Right atrium auricular region (tissue), 2 donors: ENCODE measurements around the gene CHRNE. TPM values are rescaled to one million over a fixed set of nuclear protein-coding genes. Genes with fewer than 3 reads are reported as not detected.

Source experiments
- DNase-seq: peaks from one replicate; pipeline ENCODE4 v3.0.0-alpha.2; 2019; ENCODE audit warnings: low spot score
- H3K27ac ChIP-seq, 2 donors: fragments of 200-600 bp; sonication (generic); 1 replicate in 1 of 2; 2 replicates in 1 of 2; pipeline ENCODE4 v1.5.1; 2016 to 2019
- H3K27me3 ChIP-seq, 2 donors: fragments of 200-600 bp; sonication (generic); one replicate each; pipeline versions ENCODE4 v1.5.1 to v1.6.0; 2017 to 2019
- H3K36me3 ChIP-seq: fragments of 200-600 bp; sonication (generic); one replicate; pipeline ENCODE4 v1.5.1; 2016
- H3K4me1 ChIP-seq, 2 donors: fragments of 200-600 bp; sonication (generic); one replicate each; pipeline versions ENCODE4 v1.5.1 to v1.6.0; 2017 to 2019
- H3K4me3 ChIP-seq, 2 donors: fragments of 200-600 bp; sonication (generic); 1 replicate in 1 of 2; 2 replicates in 1 of 2; pipeline ENCODE4 v1.5.1; 2017 to 2019; ENCODE audit warnings: mild to moderate bottlenecking in 1 of 2, moderate library complexity in 1 of 2
- H3K9me3 ChIP-seq, 2 donors: fragments of 200-600 bp; sonication (generic); one replicate each; pipeline ENCODE4 v1.5.1; 2019
- total RNA-seq, 2 donors: library from RNA; depleted of rRNA; stranded (reverse); fragments of >200 nt; gene quantifications; one replicate each; pipeline ENCODE4 v1.1.0, GENCODE V29; 2016
- TF ChIP-seq, protein P1 (sequence below), 2 donors: fragments of 200-600 bp; sonication (generic); IDR thresholded peaks; one replicate each; pipeline ENCODE4 v1.5.1; 2019; ENCODE audit warnings: antibody characterized with exemption in 2 of 2

Gene CHRNE
- total RNA-seq, 2 donors from 2014 or later, result 49.3 to 167 TPM

DNA sequence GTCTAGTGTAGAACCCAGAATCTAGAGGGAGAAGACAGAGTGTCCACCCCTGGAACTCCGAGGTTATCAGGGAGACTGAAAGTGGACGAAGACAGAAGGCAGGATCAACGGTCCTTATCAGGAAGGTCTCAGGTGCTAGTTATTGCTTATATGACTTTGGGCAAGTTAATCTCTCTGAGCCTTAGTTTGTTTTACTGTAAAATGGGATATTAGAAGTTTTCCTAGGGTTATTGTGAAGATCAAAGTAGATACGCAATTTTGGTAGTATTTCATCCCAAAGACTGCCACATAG is 38.4 kb upstream of the CHRNE start:
- H3K4me1 ChIP-seq, result peaks cover 3 to 66% of the 10 kb centered on the region in 2 donors
- no peak for DNase-seq
- peaks cover 60% of the 10 kb centered on the region for H3K36me3 ChIP-seq
- H3K27ac ChIP-seq, result peak overlapping the region in 1 of 2 donors; percentile 96
- no peaks in the 10 kb centered on the region for H3K27me3 ChIP-seq
- H3K4me3 ChIP-seq, result peak overlapping the region; percentile 91
- H3K9me3 ChIP-seq, result no peaks in the 10 kb centered on the region
- TF ChIP-seq, protein P1, sequence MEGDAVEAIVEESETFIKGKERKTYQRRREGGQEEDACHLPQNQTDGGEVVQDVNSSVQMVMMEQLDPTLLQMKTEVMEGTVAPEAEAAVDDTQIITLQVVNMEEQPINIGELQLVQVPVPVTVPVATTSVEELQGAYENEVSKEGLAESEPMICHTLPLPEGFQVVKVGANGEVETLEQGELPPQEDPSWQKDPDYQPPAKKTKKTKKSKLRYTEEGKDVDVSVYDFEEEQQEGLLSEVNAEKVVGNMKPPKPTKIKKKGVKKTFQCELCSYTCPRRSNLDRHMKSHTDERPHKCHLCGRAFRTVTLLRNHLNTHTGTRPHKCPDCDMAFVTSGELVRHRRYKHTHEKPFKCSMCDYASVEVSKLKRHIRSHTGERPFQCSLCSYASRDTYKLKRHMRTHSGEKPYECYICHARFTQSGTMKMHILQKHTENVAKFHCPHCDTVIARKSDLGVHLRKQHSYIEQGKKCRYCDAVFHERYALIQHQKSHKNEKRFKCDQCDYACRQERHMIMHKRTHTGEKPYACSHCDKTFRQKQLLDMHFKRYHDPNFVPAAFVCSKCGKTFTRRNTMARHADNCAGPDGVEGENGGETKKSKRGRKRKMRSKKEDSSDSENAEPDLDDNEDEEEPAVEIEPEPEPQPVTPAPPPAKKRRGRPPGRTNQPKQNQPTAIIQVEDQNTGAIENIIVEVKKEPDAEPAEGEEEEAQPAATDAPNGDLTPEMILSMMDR (IDR thresholded peaks at IDR 0.05), result no peak

DNA sequence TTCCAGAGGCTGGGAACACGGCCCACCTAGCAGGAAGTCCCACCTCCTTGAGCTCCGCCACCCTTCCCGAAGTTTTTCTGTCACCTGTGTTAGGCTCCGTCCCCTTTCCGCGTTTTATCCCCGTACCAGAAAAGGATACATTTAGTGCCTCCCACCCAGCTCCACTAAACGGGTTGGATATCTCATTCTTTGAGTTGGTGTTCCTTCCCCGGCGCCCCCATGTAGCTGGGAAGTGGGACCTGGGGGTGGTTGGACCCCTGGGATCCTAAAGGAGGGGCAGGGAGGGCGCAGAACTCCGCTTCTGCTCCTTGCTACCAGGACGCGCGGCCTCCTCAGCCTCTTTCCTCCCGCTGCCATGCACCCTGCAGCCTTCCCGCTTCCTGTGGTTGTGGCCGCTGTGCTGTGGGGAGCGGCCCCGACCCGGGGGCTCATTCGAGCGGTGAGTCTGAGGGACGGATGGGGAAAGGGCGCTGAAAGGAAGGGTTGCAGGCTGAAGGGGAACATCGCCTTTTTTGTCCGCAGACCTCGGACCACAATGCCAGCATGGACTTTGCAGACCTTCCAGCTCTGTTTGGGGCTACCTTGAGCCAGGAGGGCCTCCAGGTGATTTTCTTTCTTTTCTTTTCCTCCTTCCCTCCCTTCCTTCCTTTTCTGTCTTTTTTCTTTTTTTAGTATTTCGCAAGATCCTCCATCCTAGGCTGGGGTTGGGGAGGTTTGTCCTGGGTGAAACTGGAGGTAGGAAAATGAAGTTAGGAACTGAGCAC is 37.8 kb upstream of the CHRNE start:
- peak overlapping the region; percentile 92 to 96 for H3K27ac ChIP-seq

DNA sequence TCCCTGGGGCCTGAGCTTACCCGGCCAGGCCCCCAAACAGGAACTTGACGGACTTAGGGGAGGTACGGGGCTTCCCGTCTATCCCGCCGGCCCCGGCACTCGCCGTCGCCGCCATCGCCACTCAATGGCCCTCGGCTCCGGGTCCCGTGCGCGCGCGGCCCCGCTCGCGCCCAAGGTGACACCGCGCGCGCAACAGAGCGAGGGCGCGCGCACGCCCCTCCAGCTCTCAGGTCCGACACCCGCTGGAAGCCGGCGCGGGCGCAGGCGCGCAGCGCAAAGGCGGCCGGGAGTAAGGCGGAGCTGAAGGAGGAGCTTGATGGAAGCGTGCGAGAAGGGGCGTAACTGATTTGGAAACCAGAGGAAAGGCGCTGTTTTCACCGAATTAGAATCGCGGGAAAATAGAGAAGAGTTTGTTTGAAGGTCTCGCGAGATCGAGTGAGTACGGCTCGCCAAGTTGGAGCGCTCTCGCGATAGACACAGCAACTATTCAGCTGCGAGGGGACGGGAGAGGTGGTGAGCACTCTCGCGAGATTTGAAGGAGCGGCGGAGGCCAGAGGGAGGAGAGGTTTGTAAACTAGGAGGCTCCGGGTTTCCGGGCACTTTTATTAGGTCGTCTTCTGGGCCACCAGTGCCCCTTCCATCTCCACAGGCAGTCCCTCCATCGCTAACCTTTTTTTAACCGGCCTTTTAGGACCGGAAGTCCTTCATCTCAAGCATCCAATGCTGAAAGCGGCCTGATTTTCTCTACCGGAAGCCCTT is 37.1 kb upstream of the CHRNE start, which contains the start of the genes RNF167 and SLC25A11:
TSS of gene RNF167 (plus strand) at position 473 of the 759 bp plus-strand sequence. CDS start 642 bp downstream, outside the sequence.
TSS of gene SLC25A11 (minus strand) at position 251 of the 759 bp plus-strand sequence. CDS start at position 115, 136 bp downstream.
- Histone ChIP-seq H3K36me3 (peaks cover 49% of the 10 kb centered on the region), H3K9me3 (no peaks in the 10 kb centered on the region), H3K27me3 (no peaks in the 10 kb centered on the region), H3K27ac (peak within 1 kb of the TSS; percentile 92 to 96), H3K4me1 (peaks cover 3 to 54% of the 10 kb centered on the region in 2 donors), H3K4me3 (peak within 1 kb of the TSS; percentile 91)
- TF ChIP-seq, protein P1 (IDR thresholded peaks at IDR 0.05), result peak in 1 of 2 donors; percentile 30
- peak; percentile 98 for DNase-seq

More for the DNA sequence above, 37.8 kb upstream of the CHRNE start:
- TF ChIP-seq, protein P1 (IDR thresholded peaks at IDR 0.05), result no peak
- Histone ChIP-seq H3K36me3 (peaks cover 57% of the 10 kb centered on the region), H3K27me3 (no peaks in the 10 kb centered on the region), H3K9me3 (no peaks in the 10 kb centered on the region), H3K4me3 (peak overlapping the region; percentile 91), H3K4me1 (peaks cover 3 to 61% of the 10 kb centered on the region in 2 donors)
- DNase-seq, result no peak

- Histone ChIP-seq H3K9me3 (no peaks in the 10 kb centered on the region), H3K27ac (peak overlapping the region; percentile 92 to 96), H3K27me3 (no peaks in the 10 kb centered on the region), H3K36me3 (peaks cover 45% of the 10 kb centered on the region), H3K4me3 (peak overlapping the region; percentile 91), H3K4me1 (peaks cover 3 to 51% of the 10 kb centered on the region in 2 donors)
- DNase-seq, result no peak
- TF ChIP-seq, protein P1 (IDR thresholded peaks at IDR 0.05), result no peak
Measured at GRCh38 chr17:4939546-4939795, 36.6 kb upstream of the CHRNE start.

GRCh38 chr17:4938688-4939545 is 36.0 kb upstream of the CHRNE start:
- TF ChIP-seq, protein P1 (IDR thresholded peaks at IDR 0.05), result no peak
- Histone ChIP-seq H3K4me3 (peak overlapping the region; percentile 91), H3K4me1 (peaks cover 3 to 51% of the 10 kb centered on the region in 2 donors), H3K27ac (peak overlapping the region; percentile 92 to 96), H3K36me3 (peaks cover 41% of the 10 kb centered on the region), H3K9me3 (no peaks in the 10 kb centered on the region), H3K27me3 (no peaks in the 10 kb centered on the region)
- DNase-seq, result no peak
